ENCODE measurements around the gene AQP12B.

GRCh38 chr2:240722796-240723735 lies 40.4 kb upstream of the AQP12B start:
- no peak for TF ChIP-seq POLR2A (IDR thresholded peaks at IDR 0.05)
- TF ChIP-seq, protein P1, sequence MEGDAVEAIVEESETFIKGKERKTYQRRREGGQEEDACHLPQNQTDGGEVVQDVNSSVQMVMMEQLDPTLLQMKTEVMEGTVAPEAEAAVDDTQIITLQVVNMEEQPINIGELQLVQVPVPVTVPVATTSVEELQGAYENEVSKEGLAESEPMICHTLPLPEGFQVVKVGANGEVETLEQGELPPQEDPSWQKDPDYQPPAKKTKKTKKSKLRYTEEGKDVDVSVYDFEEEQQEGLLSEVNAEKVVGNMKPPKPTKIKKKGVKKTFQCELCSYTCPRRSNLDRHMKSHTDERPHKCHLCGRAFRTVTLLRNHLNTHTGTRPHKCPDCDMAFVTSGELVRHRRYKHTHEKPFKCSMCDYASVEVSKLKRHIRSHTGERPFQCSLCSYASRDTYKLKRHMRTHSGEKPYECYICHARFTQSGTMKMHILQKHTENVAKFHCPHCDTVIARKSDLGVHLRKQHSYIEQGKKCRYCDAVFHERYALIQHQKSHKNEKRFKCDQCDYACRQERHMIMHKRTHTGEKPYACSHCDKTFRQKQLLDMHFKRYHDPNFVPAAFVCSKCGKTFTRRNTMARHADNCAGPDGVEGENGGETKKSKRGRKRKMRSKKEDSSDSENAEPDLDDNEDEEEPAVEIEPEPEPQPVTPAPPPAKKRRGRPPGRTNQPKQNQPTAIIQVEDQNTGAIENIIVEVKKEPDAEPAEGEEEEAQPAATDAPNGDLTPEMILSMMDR (IDR thresholded peaks at IDR 0.05), result no peak
